K562 (cell line): ENCODE measurements around the gene SEC11A. TPM values are rescaled to one million over a fixed set of nuclear protein-coding genes. Genes with fewer than 3 reads are reported as not detected.

Experiments
- EP400 ChIP-seq: fragments of 450-650 bp; IDR thresholded peaks from 2 replicates; pipeline ENCODE4 v1.6.1; 2017; ENCODE audit warnings: antibody characterized with exemption, mild to moderate bottlenecking, moderate library complexity
- FOXP4 ChIP-seq: sonication (generic); formaldehyde crosslinking; IDR thresholded peaks from 2 replicates; pipeline ENCODE4 v1.8.0; 2022; ENCODE audit warnings: mild to moderate bottlenecking, missing genetic modification reagents, borderline replicate concordance
- HMGN3 ChIP-seq: IDR thresholded peaks from 2 replicates; pipeline ENCODE4 v1.6.1; 2011; ENCODE audit warnings: borderline replicate concordance, low read depth, mild to moderate bottlenecking, mixed read lengths, low read length; ENCODE audit not compliant: insufficient read length; ENCODE audit errors: extremely low read depth
- IFI16 ChIP-seq: fragments of 250-450 bp; sonication (Bioruptor Pico); IDR thresholded peaks from 2 replicates; pipeline ENCODE4 v2.1.2; 2022; ENCODE audit warnings: mild to moderate bottlenecking, inconsistent platforms
- MTA2 ChIP-seq: fragments of 450-650 bp; IDR thresholded peaks from 2 replicates; pipeline ENCODE4 v1.6.1; 2016; ENCODE audit warnings: low read depth
- RNF2 ChIP-seq: sonication (generic); IDR thresholded peaks from 2 replicates; pipeline ENCODE4 v1.6.1; 2016
- SLC30A9 ChIP-seq: fragments of 250-450 bp; sonication (Bioruptor Pico); IDR thresholded peaks from 2 replicates; pipeline ENCODE4 v1.8.0; 2022; ENCODE audit warnings: mild to moderate bottlenecking, moderate library complexity
- SMAD4 ChIP-seq: fragments of 250-450 bp; sonication (Bioruptor Pico); conservative IDR thresholded peaks from 2 replicates; pipeline ENCODE4 v1.8.0; 2021; ENCODE audit warnings: inconsistent platforms, mild to moderate bottlenecking, moderate library complexity
- SMARCA5 ChIP-seq: fragments of 450-650 bp; IDR thresholded peaks from 2 replicates; pipeline ENCODE4 v1.6.1; 2016
- THAP12 ChIP-seq: fragments of 250-450 bp; sonication (Bioruptor Pico); IDR thresholded peaks from 2 replicates; pipeline ENCODE4 v1.9.0; 2021; ENCODE audit warnings: mild to moderate bottlenecking, inconsistent platforms
- TRIM24 ChIP-seq, 2 experiments: fragments of 450-650 bp; IDR thresholded peaks; 2 replicates each; pipeline ENCODE4 v1.6.1; 2016
- UBTF ChIP-seq, 2 experiments: IDR thresholded peaks; 2 replicates each; pipeline ENCODE4 v1.6.1; 2012; ENCODE audit warnings: improper control_type of control experiment in 2 of 2, low read depth in 2 of 2, low read length in 2 of 2, borderline replicate concordance in 1 of 2
- ZNF12 ChIP-seq: sonication (generic); formaldehyde crosslinking; IDR thresholded peaks from 2 replicates; pipeline ENCODE4 v1.4.0; 2020; ENCODE audit warnings: mild to moderate bottlenecking, missing genetic modification reagents
- ZNF232 ChIP-seq: sonication (generic); formaldehyde crosslinking; IDR thresholded peaks from 2 replicates; pipeline ENCODE4 v1.8.0; 2022; ENCODE audit warnings: mild to moderate bottlenecking, missing genetic modification reagents
- ZNF740 ChIP-seq, 3 experiments: fragments of 200-800 bp in 1 of 3; sonication (Bioruptor generic) in 1 of 3; sonication (generic) in 1 of 3; formaldehyde crosslinking in 1 of 3; IDR thresholded peaks; 2 replicates each; pipeline versions ENCODE4 v1.6.1 to v1.8.0; 2016 to 2022; ENCODE audit warnings: mild to moderate bottlenecking in 2 of 3, missing compliant biosample characterization in 2 of 3, missing genetic modification characterization in 2 of 3, missing genetic modification reagents in 1 of 3
- ZNF75A ChIP-seq: fragments of 450-650 bp; formaldehyde crosslinking; IDR thresholded peaks from 2 replicates; pipeline ENCODE4 v1.4.0; 2020; ENCODE audit warnings: mild to moderate bottlenecking
- polyA plus RNA-seq, 8 experiments: library from polyadenylated mRNA; depleted of rRNA in 4 of 8; stranded (reverse) in 5 of 8; unstranded in 3 of 8; fragments of >200 nt; fragmentation: Nextera tagmentation in 2 of 8; fragmentation: Illumina TruSeq in 1 of 8; extraction: Ambion mirVana in 2 of 8; extraction: Trizol in 1 of 8; gene quantifications; 2 replicates each; pipeline versions ENCODE4 v1.2.1 to v1.2.3, GENCODE V29; 2011 to 2014; ENCODE audit warnings: inconsistent platforms in 1 of 8, missing spikeins in 1 of 8
- total RNA-seq, 7 experiments: library from RNA; depleted of rRNA in 6 of 7; stranded (reverse); fragments of >200 nt in 6 of 7; fragmentation: Illumina TruSeq in 2 of 7; extraction: Trizol in 2 of 7; gene quantifications; 2 replicates each; pipeline versions ENCODE4 v1.2.1 to v1.2.3, GENCODE V29; 2011 to 2021; ENCODE audit warnings: low replicate concordance in 1 of 7
- TF ChIP-seq, protein P1 (sequence below), 2 experiments: fragments of 200-800 bp in 1 of 2; sonication (Bioruptor generic) in 1 of 2; sonication (generic) in 1 of 2; formaldehyde crosslinking in 1 of 2; IDR thresholded peaks in 1 of 2; conservative IDR thresholded peaks in 1 of 2; 2 replicates each; pipeline versions ENCODE4 v1.5.0 to v1.6.1; 2016 to 2020; ENCODE audit warnings: missing compliant biosample characterization in 1 of 2, missing genetic modification characterization in 1 of 2, missing genetic modification reagents in 1 of 2

Gene SEC11A
- total and polyA plus RNA-seq, 9 of the 15 experiments (the other 6 are each of a cell fraction or from before 2014, with no cell fraction given), result 175 to 310 (median 229) TPM

GRCh38 chr15:84716036-84716732 lies at the start of gene SEC11A (continued):
- TF ChIP-seq THAP12 (CRISPR knock-in tag) (0 out of 2 replicates have a peak, but pooled peaks have one; percentile 2), TRIM24 (IDR thresholded peaks at IDR 0.05) (peak; percentile 22 to 97; a peak in 2 of 4 replicates), RNF2 (peak; percentile 63; the same call in 1 of the 2 replicates), ZNF75A (no peak), EP400 (peak; percentile 95), SMAD4 (CRISPR knock-in tag) (peak; percentile 73; the same call in 1 of the 2 replicates), SLC30A9 (CRISPR knock-in tag) (no peak), IFI16 (CRISPR knock-in tag) (no peak), FOXP4 (peak; percentile 87; the same call in 1 of the 2 replicates), HMGN3 (peak; percentile 66), ZNF12 (0 out of 2 replicates have a peak, but pooled peaks have one; percentile 51), UBTF (IDR thresholded peaks at IDR 0.05; ENCODE audit: borderline replicate concordance in 1 of 2, low read depth in 2 of 2, low read length in 2 of 2) (peak; percentile 98), ZNF232 (CRISPR knock-in tag) (peak; percentile 48; the same call in 1 of the 2 replicates), MTA2 (peak; percentile 61), SMARCA5 (peak; percentile 66; the same call in 1 of the 2 replicates), ZNF740 (CRISPR knock-in tag; IDR thresholded peaks at IDR 0.05) (peak; percentile 38), ZNF740 (tag; IDR thresholded peaks at IDR 0.05) (no peak)
- TF ChIP-seq, protein P1, sequence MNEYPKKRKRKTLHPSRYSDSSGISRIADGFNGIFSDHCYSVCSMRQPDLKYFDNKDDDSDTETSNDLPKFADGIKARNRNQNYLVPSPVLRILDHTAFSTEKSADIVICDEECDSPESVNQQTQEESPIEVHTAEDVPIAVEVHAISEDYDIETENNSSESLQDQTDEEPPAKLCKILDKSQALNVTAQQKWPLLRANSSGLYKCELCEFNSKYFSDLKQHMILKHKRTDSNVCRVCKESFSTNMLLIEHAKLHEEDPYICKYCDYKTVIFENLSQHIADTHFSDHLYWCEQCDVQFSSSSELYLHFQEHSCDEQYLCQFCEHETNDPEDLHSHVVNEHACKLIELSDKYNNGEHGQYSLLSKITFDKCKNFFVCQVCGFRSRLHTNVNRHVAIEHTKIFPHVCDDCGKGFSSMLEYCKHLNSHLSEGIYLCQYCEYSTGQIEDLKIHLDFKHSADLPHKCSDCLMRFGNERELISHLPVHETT (CRISPR knock-in tag; conservative IDR thresholded peaks at IDR 0.05 in 1 of 2, IDR thresholded peaks at IDR 0.05 in 1 of 2), result peak in 1 of 2 experiments; percentile 92; a peak in 2 of 4 replicates
